GM12801 (cell line): ENCODE results near the gene ARMC10.

Experiments used
- TF ChIP-seq, protein P1 (sequence below): IDR thresholded peaks from one replicate; pipeline ENCODE4 v1.5.1; 2011; ENCODE audit warnings: control low read depth; ENCODE audit not compliant: insufficient read length; ENCODE audit errors: extremely low read depth

The ARMC10 gene

DNA sequence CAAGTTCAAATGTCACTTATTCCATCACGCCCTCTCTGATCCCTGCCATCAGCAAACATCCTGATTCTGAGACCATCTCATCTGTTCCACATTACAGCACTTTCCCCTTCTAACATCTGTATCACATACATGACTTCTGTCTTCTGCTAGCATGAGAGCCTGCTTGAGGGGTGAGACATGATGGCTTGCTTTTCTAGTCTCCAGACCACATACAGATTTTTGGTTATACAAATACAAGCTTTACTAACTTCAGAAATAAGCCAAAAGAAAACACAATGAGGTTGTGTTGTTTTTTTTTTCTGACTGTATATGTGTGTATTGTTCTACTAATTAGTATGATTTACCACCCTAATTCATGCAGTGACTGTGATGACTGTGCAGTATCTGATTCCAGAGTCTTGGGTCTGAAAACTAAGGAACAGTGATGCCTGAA lies 39.7 kb downstream of the ARMC10 start:
- TF ChIP-seq, protein P1, sequence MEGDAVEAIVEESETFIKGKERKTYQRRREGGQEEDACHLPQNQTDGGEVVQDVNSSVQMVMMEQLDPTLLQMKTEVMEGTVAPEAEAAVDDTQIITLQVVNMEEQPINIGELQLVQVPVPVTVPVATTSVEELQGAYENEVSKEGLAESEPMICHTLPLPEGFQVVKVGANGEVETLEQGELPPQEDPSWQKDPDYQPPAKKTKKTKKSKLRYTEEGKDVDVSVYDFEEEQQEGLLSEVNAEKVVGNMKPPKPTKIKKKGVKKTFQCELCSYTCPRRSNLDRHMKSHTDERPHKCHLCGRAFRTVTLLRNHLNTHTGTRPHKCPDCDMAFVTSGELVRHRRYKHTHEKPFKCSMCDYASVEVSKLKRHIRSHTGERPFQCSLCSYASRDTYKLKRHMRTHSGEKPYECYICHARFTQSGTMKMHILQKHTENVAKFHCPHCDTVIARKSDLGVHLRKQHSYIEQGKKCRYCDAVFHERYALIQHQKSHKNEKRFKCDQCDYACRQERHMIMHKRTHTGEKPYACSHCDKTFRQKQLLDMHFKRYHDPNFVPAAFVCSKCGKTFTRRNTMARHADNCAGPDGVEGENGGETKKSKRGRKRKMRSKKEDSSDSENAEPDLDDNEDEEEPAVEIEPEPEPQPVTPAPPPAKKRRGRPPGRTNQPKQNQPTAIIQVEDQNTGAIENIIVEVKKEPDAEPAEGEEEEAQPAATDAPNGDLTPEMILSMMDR, result no peak

DNA sequence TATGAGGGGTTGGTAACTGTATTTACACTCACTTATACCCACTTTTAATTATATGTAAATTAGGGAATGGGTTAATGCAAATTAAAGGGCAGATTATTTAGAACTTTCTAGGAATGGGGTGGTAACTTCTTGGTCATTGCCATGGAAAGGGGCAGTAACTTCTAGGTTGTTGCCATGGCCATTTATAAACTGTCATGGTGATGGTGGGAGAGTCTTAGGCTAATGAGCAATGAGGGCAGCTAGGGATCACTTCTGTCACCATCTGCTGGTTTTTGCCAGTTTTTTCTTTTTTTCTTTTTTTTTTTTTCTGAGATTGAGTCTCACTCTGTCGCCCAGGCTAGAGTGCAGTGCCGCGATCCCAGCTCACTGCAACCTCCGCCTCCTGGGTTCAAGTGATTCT lies 40.8 kb downstream of the ARMC10 start:
- TF ChIP-seq, protein P1, result no peak

DNA sequence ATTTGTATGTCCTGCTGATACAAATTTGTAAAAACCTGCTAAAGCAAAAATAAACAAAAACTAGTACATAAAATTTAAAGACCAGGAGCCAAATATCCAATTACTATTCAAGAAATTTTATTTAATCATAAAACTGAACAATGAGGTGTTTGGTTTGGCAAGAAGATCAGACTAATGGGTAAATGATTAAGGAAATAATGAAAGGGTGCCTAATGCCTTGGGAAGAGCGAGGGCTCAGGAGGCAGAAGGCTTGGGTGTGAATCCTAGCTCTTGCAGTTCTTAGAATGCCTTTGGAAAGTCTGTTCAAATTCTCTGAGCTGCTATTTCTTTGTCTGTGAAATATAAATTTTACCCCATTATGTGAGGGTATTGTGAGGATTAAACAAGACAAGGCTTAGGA lies 41.6 kb downstream of the ARMC10 start:
- TF ChIP-seq, protein P1, result no peak

DNA sequence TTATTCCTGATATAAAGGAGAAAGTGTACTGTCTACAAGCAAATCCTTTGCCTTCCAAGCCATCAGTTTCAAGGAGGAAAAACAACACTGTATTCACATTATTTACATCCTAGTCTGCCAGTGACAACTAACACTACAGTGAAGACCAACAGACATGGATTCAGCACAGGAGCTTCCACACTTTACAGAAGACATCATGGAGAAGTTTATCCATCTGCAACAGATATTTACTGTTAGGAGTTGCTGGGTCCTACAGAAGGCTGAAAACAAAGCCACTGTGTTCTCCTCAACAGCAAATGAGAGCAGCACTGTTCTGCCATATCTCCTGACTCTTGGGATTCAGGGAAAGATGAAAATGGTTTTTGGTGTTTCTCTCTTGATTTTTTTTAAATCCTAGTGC lies 42.1 kb downstream of the ARMC10 start:
- TF ChIP-seq, protein P1, result no peak

DNA sequence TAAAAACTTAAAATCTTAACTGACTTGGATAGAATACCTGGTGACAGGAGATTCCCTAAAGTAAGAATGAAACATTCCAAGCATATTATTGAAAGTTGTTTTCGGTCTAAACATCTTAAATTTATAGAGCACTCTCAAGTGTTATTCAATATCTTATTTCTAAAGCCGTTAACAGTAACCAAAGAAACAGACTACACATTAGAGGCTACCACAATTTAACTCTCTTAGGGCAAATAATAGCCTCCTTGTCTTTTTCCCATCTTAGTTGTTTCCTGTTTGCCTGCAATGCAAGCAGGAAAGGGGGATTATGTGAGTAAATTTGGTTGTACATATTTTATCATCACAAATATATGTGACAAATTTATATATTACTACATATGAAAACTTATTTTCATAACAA lies 42.5 kb downstream of the ARMC10 start:
- TF ChIP-seq, protein P1, result no peak

DNA sequence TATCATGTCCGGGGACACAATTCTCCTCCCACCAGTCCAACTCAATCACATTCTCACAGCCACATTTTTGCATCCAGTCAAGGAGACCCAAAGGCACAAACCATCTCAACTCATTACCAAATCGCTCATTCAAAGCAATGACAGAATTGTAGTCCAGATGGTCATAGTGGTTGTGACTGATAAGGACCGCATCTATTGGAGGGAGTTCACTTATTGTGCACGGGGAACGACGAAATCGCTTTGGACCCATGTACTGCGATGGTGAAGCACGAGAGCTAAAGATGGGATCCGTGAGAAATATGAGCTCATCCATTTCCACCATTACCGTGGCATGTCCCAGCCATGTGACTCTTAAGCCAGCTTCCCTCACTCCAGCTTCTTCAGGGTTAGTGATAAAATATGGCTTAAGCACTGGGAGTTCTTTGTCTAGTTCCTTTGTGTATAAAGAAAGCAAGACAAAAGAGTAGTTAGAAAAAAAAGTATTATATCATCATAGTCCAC lies 44.9 kb downstream of the ARMC10 start:
- TF ChIP-seq, protein P1, result no peak

DNA sequence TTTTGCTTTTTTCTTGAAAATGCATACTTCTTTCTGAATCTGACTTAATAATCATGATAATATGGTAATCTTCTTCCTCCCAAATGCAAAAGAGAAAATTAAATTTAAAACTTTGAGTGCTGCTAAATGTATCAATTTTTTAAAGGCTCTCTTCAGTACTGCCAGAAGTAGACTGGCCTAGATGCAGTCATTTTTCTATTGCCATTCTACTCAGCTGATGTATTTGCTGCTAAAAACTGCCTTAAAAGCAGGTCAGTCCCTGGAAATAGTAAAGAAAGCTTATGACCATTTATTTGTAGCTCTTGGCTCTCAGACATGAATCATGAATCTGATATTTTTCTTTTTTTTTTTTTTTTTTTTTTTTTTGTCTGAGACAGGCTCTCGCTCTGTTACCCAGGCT lies 45.4 kb downstream of the ARMC10 start:
- TF ChIP-seq, protein P1, result no peak

DNA sequence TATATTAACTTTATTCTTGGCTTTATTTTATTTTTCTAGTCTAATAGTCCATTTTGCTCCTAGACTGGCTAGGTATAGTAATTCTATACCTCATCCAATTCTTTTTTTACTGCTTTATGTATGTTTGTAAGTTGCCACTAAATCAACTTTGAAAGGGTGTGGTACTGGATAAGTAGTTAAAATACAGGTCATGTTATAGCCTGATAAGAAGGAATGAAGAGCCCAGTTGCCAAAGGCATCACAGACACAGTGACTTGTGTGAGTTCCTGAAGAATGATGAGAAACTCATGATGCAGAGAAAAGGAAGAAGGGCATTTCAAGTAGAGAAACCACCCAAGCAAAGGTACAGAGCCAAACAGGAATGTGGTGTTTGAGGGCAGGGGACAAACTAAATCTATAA lies 46.7 kb downstream of the ARMC10 start:
- TF ChIP-seq, protein P1, result no peak
